GM13977 (cell line): Measurements from ENCODE around the gene ARHGAP24.

Experiments used
- DNase-seq: peaks from one replicate; pipeline ENCODE4 v3.0.0; 2012; ENCODE audit warnings: low spot score
- CTCF ChIP-seq: IDR thresholded peaks from 2 replicates; pipeline ENCODE4 v1.5.1; 2012; ENCODE audit warnings: mild to moderate bottlenecking, control low read depth; ENCODE audit not compliant: insufficient read depth; ENCODE audit errors: extremely low read depth, missing control alignments
- in situ Hi-C: fragments of 300-500 bp; cut with MboI; formaldehyde crosslinking; loops from one replicate; pipeline ENCODE4 v1.12.0; 2022; ENCODE audit warnings: low sequenced_read_pairs, low pct_unique_long_range_greater_than_20kb, mixed read lengths, inconsistent platforms; ENCODE audit not compliant: unreplicated experiment

Gene ARHGAP24

DNA sequence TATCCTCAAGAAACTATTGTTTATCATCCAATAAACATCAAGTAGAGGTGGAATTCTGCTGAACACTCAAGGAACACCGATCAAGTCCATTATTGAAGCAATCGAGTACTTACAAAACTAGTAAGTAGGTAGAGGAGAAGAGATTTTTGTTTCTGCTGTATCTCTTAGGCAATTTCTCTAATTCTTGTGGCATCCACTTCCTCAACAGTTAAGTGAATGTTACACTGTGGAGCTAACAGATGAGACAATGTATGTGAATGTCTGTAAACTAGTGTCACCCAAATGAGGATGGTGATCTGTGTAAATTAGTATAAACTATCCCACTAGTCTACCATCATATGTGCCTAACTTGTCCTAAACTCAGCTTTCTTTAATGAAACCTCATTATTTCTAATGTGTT is 261.6 kb downstream of the ARHGAP24 start:
- no peak for TF ChIP-seq CTCF
- no peak for DNase-seq
- in situ Hi-C loops: no loop called here

DNA sequence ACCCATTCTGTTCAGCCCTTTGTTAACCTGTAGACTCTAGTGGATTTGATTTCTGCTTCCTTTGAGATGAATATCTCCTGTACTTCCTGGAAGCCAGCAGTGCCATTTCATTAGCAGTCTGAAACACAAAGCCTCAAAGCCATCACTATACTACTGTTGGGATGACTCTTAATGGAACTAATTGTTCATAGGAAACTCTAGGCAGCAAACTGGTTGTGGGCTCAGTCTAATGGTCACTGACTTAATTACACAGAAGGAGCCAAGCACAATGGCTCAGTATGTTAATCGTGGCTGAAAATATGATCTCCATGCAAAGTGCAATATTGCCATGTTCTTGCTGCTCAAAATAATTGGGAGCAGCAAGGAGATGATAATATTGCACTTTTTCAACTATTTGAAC is 262.3 kb downstream of the ARHGAP24 start:
- in situ Hi-C loops: no loop called here
- no peak for TF ChIP-seq CTCF
- DNase-seq: no peak

DNA sequence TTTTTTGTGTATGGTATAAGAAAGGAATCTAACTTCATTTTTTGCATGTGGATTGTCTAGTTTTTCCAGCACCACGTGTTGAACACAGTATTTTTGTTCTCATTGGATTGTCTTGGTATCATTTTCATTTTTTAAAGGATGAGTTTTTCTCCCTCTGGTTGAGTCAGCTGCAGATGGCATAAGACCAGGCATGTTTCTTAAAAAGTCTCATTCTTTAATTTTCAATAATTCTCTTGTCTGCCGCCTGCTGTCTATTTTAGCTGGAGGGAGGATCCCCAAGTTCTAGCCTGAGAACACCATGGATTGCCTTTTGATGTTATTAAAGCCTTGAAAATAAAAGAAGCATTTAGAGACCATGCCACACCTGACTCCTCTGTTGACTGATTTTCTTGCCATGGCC is 263.8 kb downstream of the ARHGAP24 start:
- in situ Hi-C loops: no loop called here
- TF ChIP-seq CTCF: no peak
- DNase-seq: no peak

GRCh38 chr4:85740431-85740861 is 265.5 kb downstream of the ARHGAP24 start:
- TF ChIP-seq CTCF: no peak
- no peak for DNase-seq
- in situ Hi-C loops: no loop called here

GRCh38 chr4:85741381-85741780 is 266.4 kb downstream of the ARHGAP24 start:
- no peak for TF ChIP-seq CTCF
- in situ Hi-C loops: no loop called here
- DNase-seq: no peak

DNA sequence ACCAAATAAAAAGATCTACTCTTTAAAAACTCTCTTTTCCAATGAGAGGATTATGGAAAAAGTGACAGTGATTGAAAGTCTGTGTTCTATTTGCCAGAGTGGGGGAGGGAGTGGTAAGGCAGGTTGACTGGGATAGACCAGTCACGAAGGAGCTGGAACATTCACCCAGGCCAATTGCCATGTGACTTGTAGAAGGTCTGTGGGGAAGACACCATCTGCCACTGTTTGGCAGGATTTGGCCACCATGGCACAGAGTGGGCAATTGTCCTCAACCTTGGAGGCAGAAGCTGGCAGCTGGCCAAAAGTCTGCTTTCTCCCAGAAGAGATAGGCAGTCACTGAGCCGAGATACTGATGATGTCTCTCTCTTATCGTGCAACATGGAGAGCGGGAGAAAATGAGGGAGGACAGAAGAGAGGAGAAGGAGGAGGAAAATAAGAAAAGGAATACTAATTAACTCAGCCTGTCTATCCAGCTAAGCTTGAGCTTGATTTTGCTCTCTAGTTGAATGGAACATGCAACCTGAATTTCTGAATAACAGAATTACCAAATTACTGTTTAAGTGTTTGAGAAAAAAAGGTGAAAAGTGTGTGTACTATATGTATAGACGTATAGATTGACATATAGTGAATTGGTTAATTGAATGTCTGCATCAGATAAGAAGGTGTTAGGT is 267.1 kb downstream of the ARHGAP24 start:
- TF ChIP-seq CTCF: no peak
- DNase-seq: no peak
- in situ Hi-C loops: no loop called here
